ENCODE results near the gene ZNF329. TPM values are rescaled to one million over a fixed set of nuclear protein-coding genes. Genes with fewer than 3 reads are reported as not detected.

Gene ZNF329
- total RNA-seq = 14.8 and 18.4 TPM in 2 replicates

DNA sequence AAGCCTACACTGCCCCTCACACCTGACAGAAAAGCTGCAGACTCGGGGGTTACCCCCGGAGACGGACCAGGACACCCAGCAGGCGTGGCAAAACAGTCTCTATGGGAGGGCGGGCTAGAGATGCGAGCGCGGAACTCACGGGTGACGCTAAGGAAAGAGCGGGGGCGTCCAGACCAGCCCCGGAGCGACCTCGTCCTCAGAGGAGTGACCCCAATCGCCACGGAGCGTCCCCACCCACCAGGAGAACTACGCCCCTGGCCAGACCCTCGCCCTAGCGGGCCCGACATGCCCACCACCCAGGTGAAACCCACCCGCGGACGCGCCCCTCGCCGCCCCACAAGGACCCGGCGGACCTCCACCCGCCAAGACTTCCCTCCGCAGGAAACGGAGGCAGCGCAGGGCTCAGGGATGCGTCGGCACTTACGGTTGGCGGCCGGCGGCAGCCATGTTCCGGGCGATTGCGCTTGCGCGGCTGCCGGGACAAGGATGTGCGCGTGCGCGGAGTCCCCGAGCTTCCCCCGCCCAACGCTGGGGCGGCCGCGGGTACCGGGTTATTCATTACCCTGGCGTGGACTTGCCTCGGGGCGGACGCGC lies at the start of gene ZNF329:
ZNF329 (minus strand) TSS at position 462 of the 594 bp plus-strand sequence. CDS start 21,286 bp downstream, outside the sequence.

DNA sequence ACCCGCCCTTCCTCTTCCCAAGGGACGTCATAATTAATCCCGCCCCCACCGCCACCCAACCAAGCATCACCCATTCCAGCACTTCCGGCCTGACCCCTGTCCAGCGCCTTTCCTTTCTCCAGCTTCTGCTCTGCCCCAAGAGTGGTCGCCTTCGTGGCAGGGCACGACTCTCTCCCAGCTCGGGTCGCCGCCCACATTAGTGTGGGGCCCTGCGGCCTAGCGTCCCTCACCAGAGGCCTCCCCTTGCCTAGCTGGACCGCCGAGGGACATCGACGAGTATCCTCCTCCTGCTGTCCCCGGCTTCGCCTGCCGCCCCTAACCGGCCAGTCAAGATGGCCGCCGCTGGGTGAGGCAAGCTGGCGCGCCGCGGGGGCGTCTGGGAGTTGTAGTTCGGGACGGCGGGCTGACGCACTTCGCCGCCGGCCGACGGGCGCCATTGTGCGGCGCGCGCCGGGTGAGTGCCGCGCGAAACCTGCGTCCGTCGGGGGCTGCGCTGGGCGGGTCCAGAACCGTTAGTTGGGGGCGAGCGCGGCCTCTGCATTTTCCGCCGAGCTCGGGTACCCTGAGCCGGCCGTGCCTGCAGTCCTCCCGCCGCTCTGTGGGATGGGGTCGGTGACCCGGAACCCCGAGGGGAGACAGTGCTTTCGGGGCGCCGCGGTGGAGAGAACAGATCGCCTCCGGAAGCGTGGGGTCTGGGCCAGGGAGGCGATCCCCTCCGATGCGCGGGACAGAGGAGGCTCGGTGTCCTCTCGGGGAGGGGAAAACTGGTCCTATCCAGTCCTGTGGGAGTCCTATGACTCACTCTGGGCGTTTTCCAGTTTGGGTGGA lies 32.6 kb upstream of the ZNF329 start, which contains the start of gene ZNF274:
ZNF274 (plus strand) TSS at position 73 of the 828 bp plus-strand sequence. CDS start 905 bp downstream, outside the sequence.

DNA sequence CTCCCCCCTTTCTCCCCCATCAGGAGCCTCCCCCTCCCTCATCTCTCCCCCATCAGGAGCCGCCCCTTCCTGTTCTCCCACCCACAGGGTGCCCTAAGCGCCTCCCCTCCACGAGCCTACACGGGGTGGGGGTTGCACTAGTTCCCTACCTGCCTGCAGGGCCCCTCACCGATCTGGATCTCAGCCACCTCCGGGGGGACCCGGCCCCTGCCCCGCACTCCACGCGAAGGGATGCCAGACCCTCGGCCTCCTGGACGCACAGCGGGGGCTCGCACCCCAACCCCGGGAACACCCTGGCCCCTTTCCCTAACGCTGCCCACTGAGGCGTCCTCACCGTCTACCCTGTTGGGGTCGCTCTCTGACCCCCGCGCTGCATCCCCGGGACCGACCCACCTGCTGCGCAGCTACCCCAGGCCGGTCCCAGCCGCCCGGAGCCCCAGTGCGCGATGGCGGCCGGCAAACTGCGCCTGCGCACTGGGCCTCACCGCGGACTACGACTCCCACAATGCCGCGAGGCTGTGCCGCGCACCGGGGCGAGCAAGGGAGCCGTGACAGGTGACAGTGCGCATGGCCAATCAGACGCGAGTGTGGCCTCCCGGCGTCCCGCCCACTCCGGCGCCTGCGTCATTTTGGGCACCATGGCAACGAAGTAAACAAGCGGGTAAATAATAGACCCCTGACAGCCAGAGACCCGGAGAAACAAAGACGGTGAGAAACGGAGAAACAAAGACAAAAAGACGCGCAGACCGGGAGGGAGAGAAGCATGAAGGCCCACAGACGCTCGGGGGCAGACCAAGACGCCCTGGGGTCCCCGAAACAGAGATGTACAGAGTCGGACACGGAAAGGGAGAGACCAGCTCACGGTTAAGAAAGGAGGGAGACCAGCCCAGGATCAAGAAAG lies 52.6 kb downstream of the ZNF329 start, which contains the start of gene ZSCAN18:
ZSCAN18 (minus strand) TSS at position 451 of the 901 bp plus-strand sequence. CDS start 7,964 bp downstream, outside the sequence.

Other genes with a start within 250 kb of the ZNF329 start
- 17.3 and 25.7 TPM in 2 replicates for gene ZNF417, start 234.2 kb downstream of the ZNF329 start, total RNA-seq
- 6.5 and 8.4 TPM in 2 replicates for gene ZNF418, start 215.4 kb downstream of the ZNF329 start, total RNA-seq
- gene ZNF256, start 203.1 kb downstream of the ZNF329 start, total RNA-seq = 3.6 and 5.6 TPM in 2 replicates
- gene C19orf18, start 176.3 kb downstream of the ZNF329 start, total RNA-seq = not detected in 2 replicates
- gene ZNF606, start 148.0 kb downstream of the ZNF329 start, total RNA-seq = 11.6 and 18.1 TPM in 2 replicates
- not detected in 2 replicates for gene ZSCAN1, start 116.8 kb downstream of the ZNF329 start, total RNA-seq
- gene ZNF135, start 91.5 kb downstream of the ZNF329 start, total RNA-seq = 4.2 and 6.2 TPM in 2 replicates
- gene ZSCAN18, start 52.6 kb downstream of the ZNF329 start, total RNA-seq = 20.7 and 54.7 TPM in 2 replicates
- gene ZNF274, start 32.3 kb upstream of the ZNF329 start, total RNA-seq = 24.4 and 27.0 TPM in 2 replicates
- gene ZNF544, start 78.1 kb upstream of the ZNF329 start, total RNA-seq = 37.5 and 44.8 TPM in 2 replicates
- gene ZNF8, start 128.2 kb upstream of the ZNF329 start, total RNA-seq = 3.4 and 4.2 TPM in 2 replicates
- 32.6 and 37.5 TPM in 2 replicates for gene ERVK3-1, start 154.6 kb upstream of the ZNF329 start, total RNA-seq
- gene ZSCAN22, start 176.2 kb upstream of the ZNF329 start, total RNA-seq = 3.1 and 3.2 TPM in 2 replicates
- gene A1BG, start 202.7 kb upstream of the ZNF329 start, total RNA-seq = 10.4 and 16.0 TPM in 2 replicates
- gene ZNF497, start 212.0 kb upstream of the ZNF329 start, total RNA-seq = 0.89 and 1.4 TPM in 2 replicates
- gene ZNF837, start 230.2 kb upstream of the ZNF329 start, total RNA-seq = 3.1 and 3.5 TPM in 2 replicates
- gene RPS5, start 236.5 kb upstream of the ZNF329 start, total RNA-seq = 1,967 and 1,989 TPM in 2 replicates
- gene RNF225, start 244.9 kb upstream of the ZNF329 start, total RNA-seq = 0.37 TPM in 1 of 2 replicates, not detected in the other